Measurements from ENCODE around the gene PUDP.
A peak's percentile ranks its signal among the peaks of the same experiment; 100 is the strongest.

The PUDP gene

DNA sequence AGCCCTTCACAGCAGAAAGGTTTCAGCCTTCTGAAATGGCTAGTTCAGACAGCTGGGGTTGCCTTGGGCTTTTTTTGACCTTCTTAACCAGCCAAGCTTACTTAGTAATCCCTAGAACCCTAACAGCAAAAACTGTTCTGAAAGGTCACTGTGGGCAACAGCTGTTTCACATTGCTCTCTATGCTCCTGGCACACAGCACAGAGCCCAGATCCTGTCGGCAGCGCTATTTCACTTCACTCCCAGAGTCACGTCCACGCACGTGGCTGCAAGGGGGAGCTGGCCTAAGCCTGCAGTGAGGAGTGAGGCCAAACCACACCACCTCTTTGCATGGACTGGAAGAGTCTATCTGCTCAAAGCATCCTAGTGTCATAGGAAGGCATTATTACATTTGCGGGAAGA lies 32.4 kb downstream of the PUDP start:
- Histone ChIP-seq H3K27me3 (replicated peaks; ENCODE audit: control insufficient read depth, insufficient read depth, low read length) (no peaks in the 10 kb centered on the region), H3K4me3 (replicated peaks; ENCODE audit: low read depth, low read length) (no peak overlapping the region), H3K36me3 (ENCODE audit: control insufficient read depth, insufficient read depth, low read length) (no peaks in the 10 kb centered on the region; the same call in 1 of the 2 replicates)
- peak; percentile 72 for DNase-seq (ENCODE audit: extremely low read depth, insufficient read length)
- TF ChIP-seq, protein P1, sequence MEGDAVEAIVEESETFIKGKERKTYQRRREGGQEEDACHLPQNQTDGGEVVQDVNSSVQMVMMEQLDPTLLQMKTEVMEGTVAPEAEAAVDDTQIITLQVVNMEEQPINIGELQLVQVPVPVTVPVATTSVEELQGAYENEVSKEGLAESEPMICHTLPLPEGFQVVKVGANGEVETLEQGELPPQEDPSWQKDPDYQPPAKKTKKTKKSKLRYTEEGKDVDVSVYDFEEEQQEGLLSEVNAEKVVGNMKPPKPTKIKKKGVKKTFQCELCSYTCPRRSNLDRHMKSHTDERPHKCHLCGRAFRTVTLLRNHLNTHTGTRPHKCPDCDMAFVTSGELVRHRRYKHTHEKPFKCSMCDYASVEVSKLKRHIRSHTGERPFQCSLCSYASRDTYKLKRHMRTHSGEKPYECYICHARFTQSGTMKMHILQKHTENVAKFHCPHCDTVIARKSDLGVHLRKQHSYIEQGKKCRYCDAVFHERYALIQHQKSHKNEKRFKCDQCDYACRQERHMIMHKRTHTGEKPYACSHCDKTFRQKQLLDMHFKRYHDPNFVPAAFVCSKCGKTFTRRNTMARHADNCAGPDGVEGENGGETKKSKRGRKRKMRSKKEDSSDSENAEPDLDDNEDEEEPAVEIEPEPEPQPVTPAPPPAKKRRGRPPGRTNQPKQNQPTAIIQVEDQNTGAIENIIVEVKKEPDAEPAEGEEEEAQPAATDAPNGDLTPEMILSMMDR (IDR thresholded peaks at IDR 0.05; ENCODE audit: insufficient read depth, low read length, poor library complexity, severe bottlenecking), result no peak

DNA sequence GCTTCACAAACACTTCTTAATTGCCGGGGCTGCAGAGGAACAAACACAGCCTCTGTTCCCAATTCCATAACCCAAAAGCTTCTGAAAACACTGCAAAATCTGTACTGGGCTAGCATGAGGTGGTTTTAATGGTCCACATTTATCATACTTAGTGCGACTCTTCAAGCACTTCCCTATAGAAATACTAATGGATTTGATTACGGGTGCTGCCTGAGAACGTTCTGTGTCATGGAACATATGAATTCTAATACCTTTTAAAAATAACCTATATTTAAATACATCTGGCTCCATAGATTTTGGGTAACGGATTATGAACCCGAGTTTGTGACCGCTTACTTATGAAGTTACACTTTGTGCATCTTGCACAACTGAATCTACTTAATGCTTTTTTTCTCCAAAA lies 35.9 kb downstream of the PUDP start:
- Histone ChIP-seq H3K4me3 (replicated peaks; ENCODE audit: low read depth, low read length) (no peak overlapping the region), H3K36me3 (ENCODE audit: control insufficient read depth, insufficient read depth, low read length) (no peaks in the 10 kb centered on the region; the same call in 1 of the 2 replicates), H3K27me3 (replicated peaks; ENCODE audit: control insufficient read depth, insufficient read depth, low read length) (no peaks in the 10 kb centered on the region)
- TF ChIP-seq, protein P1 (IDR thresholded peaks at IDR 0.05; ENCODE audit: insufficient read depth, low read length, poor library complexity, severe bottlenecking), result no peak
- DNase-seq (ENCODE audit: extremely low read depth, insufficient read length), result no peak

DNA sequence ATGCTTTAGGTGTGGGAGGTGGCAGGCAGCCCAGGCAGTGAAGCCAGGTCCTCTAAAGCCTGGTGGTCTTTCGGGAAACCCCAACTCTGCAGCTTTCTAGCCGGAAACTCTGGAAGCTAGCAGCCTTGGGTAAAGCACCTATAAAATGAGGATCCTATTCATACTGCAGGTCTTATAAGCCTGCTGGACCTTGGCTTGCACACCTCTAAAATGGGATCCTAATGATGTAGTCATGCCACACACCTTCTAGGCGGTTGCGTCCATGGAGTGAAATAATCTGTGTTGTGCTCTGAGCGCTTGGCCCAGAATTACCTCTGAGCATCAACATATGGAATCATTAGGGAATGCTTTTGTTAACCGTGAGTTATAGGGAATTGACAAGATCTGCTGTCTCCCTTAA lies 36.4 kb downstream of the PUDP start:
- no peak for DNase-seq (ENCODE audit: extremely low read depth, insufficient read length)
- TF ChIP-seq, protein P1 (IDR thresholded peaks at IDR 0.05; ENCODE audit: insufficient read depth, low read length, poor library complexity, severe bottlenecking), result no peak
- H3K36me3 ChIP-seq (ENCODE audit: control insufficient read depth, insufficient read depth, low read length), result no peaks in the 10 kb centered on the region; the same call in 1 of the 2 replicates
- H3K27me3 ChIP-seq (replicated peaks; ENCODE audit: control insufficient read depth, insufficient read depth, low read length), result no peaks in the 10 kb centered on the region
- H3K4me3 ChIP-seq (replicated peaks; ENCODE audit: low read depth, low read length), result no peak overlapping the region

DNA sequence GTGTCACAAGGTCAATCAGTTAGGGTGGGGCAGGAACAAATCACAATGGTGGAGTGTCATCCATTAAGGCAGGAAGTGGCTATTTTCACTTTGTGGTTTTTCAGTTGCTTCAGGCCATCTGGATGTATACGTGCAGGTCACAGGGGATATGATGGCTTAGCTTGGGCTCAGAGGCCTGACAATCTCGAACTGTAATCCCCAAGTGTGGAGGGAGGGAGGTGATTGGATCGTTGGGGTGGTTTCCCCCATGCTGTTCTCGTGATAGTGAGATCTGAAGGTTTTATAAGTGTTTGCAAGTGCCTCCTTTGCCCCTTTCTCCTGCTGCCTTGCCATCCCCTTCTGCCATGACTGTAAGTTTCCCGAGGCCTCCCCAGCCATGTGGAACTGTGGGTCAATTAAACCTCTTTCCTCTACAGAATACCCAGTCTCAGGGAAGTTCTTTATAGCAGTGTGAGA lies 37.1 kb downstream of the PUDP start:
- no peaks in the 10 kb centered on the region for H3K27me3 ChIP-seq (replicated peaks; ENCODE audit: control insufficient read depth, insufficient read depth, low read length)
- no peak overlapping the region for H3K4me3 ChIP-seq (replicated peaks; ENCODE audit: low read depth, low read length)
- DNase-seq (ENCODE audit: extremely low read depth, insufficient read length), result peak; percentile 69
- TF ChIP-seq, protein P1 (IDR thresholded peaks at IDR 0.05; ENCODE audit: insufficient read depth, low read length, poor library complexity, severe bottlenecking), result no peak
- no peaks in the 10 kb centered on the region; the same call in 1 of the 2 replicates for H3K36me3 ChIP-seq (ENCODE audit: control insufficient read depth, insufficient read depth, low read length)

DNA sequence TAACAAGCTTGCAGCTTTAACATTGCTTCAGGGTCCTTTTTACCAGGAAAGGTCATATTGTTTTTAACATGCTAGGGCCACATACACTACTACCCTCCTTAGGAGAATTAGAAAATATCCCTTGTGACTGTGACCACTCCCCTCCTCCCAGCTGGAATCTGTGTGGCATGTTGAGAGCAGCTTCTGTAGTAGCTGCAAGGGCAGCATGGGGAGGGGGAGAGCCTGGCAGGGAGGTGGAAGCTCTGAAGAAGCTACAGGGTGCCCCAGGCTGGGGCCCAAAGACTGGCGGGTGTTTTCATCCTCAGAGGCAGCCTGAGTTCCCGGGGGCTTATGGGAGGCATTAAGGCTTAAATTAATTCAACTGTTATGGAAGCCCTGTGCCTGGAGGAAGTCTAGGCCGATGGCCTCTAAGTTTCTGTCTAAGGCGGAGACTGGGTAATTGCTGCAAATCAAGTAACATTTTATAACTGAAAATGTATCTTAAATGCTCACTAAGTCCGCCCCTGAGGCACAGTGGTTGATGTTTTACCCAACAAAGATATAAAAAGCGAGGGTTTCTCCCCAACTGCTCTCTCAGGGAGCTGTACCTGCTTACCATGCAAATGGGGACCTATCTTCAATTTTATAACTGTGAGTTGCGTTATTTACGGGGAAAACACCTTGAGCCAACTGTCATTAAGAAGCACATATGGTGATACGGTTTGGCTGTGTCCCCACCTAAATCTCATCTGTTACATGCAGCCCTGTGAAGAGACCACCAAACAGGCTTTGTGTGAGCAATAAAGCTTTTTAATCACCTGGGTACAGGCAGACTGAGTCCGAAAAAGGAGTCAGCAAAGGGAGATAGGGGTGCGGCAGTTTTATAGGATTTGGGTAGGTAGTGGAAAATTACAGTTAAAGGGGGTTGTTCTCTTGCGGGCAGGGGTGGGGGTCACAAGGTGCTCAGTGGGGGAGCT lies 37.8 kb downstream of the PUDP start:
- DNase-seq (ENCODE audit: extremely low read depth, insufficient read length), result peak; percentile 70
- no peaks in the 10 kb centered on the region; the same call in 1 of the 2 replicates for H3K36me3 ChIP-seq (ENCODE audit: control insufficient read depth, insufficient read depth, low read length)

More for the DNA sequence above, 37.8 kb downstream of the PUDP start:
- TF ChIP-seq, protein P1 (IDR thresholded peaks at IDR 0.05; ENCODE audit: insufficient read depth, low read length, poor library complexity, severe bottlenecking), result no peak
- no peaks in the 10 kb centered on the region for H3K27me3 ChIP-seq (replicated peaks; ENCODE audit: control insufficient read depth, insufficient read depth, low read length)
- no peak overlapping the region; the same call in 1 of the 2 replicates for H3K4me3 ChIP-seq (replicated peaks; ENCODE audit: low read depth, low read length)

Data from GM06990 (cell line).